ENCODE data around the gene PLD5. TPM values are rescaled to one million over a fixed set of nuclear protein-coding genes. Genes with fewer than 3 reads are reported as not detected.

The PLD5 gene
- total RNA-seq, 1 donor from 2014 or later: 0.96 TPM

- TF ChIP-seq, protein P1, sequence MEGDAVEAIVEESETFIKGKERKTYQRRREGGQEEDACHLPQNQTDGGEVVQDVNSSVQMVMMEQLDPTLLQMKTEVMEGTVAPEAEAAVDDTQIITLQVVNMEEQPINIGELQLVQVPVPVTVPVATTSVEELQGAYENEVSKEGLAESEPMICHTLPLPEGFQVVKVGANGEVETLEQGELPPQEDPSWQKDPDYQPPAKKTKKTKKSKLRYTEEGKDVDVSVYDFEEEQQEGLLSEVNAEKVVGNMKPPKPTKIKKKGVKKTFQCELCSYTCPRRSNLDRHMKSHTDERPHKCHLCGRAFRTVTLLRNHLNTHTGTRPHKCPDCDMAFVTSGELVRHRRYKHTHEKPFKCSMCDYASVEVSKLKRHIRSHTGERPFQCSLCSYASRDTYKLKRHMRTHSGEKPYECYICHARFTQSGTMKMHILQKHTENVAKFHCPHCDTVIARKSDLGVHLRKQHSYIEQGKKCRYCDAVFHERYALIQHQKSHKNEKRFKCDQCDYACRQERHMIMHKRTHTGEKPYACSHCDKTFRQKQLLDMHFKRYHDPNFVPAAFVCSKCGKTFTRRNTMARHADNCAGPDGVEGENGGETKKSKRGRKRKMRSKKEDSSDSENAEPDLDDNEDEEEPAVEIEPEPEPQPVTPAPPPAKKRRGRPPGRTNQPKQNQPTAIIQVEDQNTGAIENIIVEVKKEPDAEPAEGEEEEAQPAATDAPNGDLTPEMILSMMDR (IDR thresholded peaks at IDR 0.05; ENCODE audit: partially characterized antibody, unreplicated experiment): no peak
- Mint-ChIP-seq H3K4me3 (ENCODE audit: unreplicated experiment) (no peak overlapping the region), H3K4me1 (ENCODE audit: low read depth, unreplicated experiment) (no peaks in the 10 kb centered on the region), H3K36me3 (ENCODE audit: unreplicated experiment) (no peaks in the 10 kb centered on the region), H3K27ac (ENCODE audit: unreplicated experiment) (no peak overlapping the region), H3K27me3 (ENCODE audit: unreplicated experiment) (no peaks in the 10 kb centered on the region), H3K9me3 (ENCODE audit: unreplicated experiment) (peaks cover 1% of the 10 kb centered on the region)
- no peak for DNase-seq
Measured at GRCh38 chr1:242197907-242198820, 326.3 kb downstream of the PLD5 start.

DNA sequence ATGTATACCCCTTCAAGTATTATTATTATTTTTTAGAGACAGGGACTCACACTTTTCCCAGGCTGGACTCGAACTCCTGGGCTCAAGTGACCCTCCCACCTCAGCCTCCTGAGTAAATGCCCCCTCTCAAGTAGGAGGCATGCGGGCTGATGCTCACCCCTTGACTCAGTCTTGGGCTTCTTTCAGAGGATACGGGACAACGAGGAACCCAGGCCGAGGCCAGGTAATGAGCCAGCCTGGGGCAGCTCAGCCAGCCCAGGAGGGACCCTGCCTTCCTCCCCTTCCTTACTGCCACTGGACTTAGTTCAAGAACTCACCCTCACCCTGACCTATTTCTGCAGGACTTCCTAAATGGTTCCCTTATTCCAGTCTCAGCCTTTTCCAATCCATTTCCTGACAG, 327.6 kb downstream of the PLD5 start:
- no peak for DNase-seq
- Mint-ChIP-seq H3K27ac (ENCODE audit: unreplicated experiment) (no peak overlapping the region), H3K4me3 (ENCODE audit: unreplicated experiment) (no peak overlapping the region), H3K9me3 (ENCODE audit: unreplicated experiment) (peaks cover 1% of the 10 kb centered on the region), H3K4me1 (ENCODE audit: low read depth, unreplicated experiment) (no peaks in the 10 kb centered on the region), H3K36me3 (ENCODE audit: unreplicated experiment) (no peaks in the 10 kb centered on the region), H3K27me3 (ENCODE audit: unreplicated experiment) (no peaks in the 10 kb centered on the region)
- TF ChIP-seq, protein P1 (IDR thresholded peaks at IDR 0.05; ENCODE audit: partially characterized antibody, unreplicated experiment): no peak

DNA sequence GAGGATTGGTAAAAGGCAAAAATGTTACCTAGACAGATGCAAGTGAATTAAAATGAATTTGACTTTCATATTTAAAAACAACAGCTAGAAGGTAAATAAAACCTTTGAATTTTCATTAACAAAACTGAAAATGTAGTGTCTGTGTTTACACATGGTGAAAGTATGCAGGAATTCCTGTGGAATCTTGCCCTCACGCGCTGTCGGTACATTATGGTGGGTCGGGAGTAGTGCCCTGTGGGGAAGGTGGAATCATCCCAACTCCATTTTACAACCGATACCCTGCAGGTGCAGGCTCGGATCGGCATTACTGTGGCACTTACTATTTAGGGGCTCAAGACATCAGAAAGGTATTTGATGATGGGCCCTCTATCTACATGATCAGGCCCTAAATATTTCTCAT, 328.4 kb downstream of the PLD5 start:
- Mint-ChIP-seq H3K27ac (ENCODE audit: unreplicated experiment) (no peak overlapping the region), H3K4me1 (ENCODE audit: low read depth, unreplicated experiment) (no peaks in the 10 kb centered on the region), H3K4me3 (ENCODE audit: unreplicated experiment) (no peak overlapping the region), H3K9me3 (ENCODE audit: unreplicated experiment) (peaks cover 1% of the 10 kb centered on the region), H3K36me3 (ENCODE audit: unreplicated experiment) (no peaks in the 10 kb centered on the region), H3K27me3 (ENCODE audit: unreplicated experiment) (no peaks in the 10 kb centered on the region)
- DNase-seq: no peak
- TF ChIP-seq, protein P1 (IDR thresholded peaks at IDR 0.05; ENCODE audit: partially characterized antibody, unreplicated experiment): no peak

DNA sequence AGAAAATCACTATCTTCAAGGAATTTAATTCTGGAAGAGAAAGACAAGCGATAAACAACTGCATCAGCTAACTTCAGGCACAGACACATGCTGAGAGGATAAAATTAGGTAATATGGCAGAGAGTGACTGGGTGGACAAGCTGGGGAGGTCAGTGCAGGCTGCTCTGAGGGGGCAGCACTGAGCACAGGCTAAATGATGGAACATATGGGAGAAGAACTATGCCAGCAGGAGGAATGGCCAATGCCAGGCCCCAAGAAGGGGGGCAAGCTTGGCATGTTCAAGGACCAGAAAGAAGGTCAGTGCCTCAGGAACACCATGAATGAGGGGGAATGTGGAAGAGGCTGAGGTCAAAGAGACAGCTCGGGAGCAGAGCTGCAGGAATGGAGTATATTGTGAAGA, 334.9 kb downstream of the PLD5 start:
- Mint-ChIP-seq H3K4me3 (ENCODE audit: unreplicated experiment) (no peak overlapping the region), H3K27ac (ENCODE audit: unreplicated experiment) (no peak overlapping the region), H3K36me3 (ENCODE audit: unreplicated experiment) (no peaks in the 10 kb centered on the region), H3K4me1 (ENCODE audit: low read depth, unreplicated experiment) (peaks cover 7% of the 10 kb centered on the region), H3K27me3 (ENCODE audit: unreplicated experiment) (no peaks in the 10 kb centered on the region), H3K9me3 (ENCODE audit: unreplicated experiment) (no peaks in the 10 kb centered on the region)
- TF ChIP-seq, protein P1 (IDR thresholded peaks at IDR 0.05; ENCODE audit: partially characterized antibody, unreplicated experiment): no peak
- no peak for DNase-seq

DNA sequence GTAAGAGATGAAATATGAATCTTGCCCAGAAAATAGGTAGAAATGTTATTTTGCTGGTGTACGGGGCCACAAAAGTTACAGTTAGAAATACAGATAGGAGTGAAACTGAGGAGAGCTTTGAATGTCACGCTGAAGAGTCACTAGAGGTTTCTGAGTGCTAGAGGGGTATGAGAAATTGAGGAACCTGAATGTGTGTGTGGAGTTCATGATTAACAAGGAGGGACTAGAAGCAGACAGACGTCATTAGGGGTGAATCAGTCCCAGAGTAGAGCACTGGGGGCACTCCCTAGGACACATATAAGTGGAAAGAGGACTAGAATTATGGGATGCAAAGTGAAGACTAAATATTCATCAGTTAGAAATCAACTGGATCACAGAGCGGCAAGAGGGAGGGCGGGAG, 336.7 kb downstream of the PLD5 start:
- Mint-ChIP-seq H3K4me3 (ENCODE audit: unreplicated experiment) (no peak overlapping the region), H3K4me1 (ENCODE audit: low read depth, unreplicated experiment) (peaks cover 8% of the 10 kb centered on the region), H3K27me3 (ENCODE audit: unreplicated experiment) (no peaks in the 10 kb centered on the region), H3K27ac (ENCODE audit: unreplicated experiment) (no peak overlapping the region), H3K36me3 (ENCODE audit: unreplicated experiment) (no peaks in the 10 kb centered on the region), H3K9me3 (ENCODE audit: unreplicated experiment) (no peaks in the 10 kb centered on the region)
- no peak for DNase-seq
- TF ChIP-seq, protein P1 (IDR thresholded peaks at IDR 0.05; ENCODE audit: partially characterized antibody, unreplicated experiment): no peak

Data from glutamatergic neuron (in vitro differentiated cells).